GM15510 (cell line): Measurements from ENCODE around the gene DCLK1.

ENCODE experiments used
- POLR2A ChIP-seq: IDR thresholded peaks from 3 replicates; pipeline ENCODE4 v1.6.1; 2011; ENCODE audit warnings: borderline replicate concordance; ENCODE audit not compliant: insufficient read length; ENCODE audit errors: extremely low read depth

DCLK1 gene

DNA sequence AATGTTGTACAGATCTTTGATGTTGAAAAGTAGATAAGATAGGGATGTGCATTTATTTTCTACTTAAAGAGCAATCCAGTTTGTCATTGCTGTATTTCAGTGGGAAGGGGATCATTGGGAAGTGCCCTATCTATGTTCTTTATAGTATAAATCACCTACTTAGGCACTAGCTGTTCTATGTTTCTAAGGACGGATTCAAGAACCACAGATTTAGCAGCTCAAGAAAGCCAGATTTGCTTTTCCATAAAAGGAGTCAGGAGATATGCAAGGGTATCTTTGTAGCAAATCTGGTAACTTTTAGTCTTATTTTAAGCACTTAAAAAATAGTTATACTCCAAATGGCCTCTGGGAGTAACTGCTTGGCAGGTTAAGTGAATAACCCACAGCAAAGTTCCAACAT, 23.7 kb downstream of the DCLK1 start:
- no peak for TF ChIP-seq POLR2A

DNA sequence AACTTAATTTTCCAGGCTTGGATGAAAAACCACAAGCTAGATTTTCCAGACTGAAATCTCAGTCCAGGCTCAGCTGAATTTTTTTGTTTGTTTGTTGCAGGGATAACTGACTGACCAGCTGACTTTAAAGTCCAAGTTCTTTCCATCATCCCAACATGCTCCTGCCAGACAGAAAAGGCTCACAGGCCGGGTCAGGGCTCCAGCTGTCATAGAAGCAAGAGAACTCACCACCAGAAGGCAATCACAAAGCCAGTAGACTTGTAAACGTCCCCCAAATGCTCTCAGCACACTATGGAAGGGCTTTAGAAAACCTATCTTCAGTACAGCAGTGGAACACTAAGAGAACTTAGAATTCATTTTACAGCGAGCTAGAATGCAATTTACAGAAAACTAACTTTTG, 25.5 kb downstream of the DCLK1 start:
- no peak for TF ChIP-seq POLR2A

DNA sequence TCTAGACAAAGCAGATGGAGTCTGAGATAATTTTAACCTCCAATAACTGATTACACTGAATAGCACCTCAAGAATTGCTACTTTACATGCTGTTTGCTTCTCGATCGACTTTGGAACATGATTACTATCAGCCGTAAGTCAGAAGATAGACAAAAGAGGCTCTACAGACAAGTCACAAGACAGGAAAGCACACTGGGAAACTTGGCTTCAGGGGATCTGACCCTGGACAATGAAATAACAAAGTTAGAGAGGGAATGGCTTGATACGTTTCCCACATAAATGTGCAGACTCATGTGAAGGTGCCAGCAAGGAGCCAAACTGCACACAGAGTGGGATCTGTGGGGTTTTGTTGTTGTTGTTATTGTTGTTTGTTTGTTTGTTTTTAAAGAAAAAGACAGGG, 28.5 kb downstream of the DCLK1 start:
- no peak for TF ChIP-seq POLR2A

DNA sequence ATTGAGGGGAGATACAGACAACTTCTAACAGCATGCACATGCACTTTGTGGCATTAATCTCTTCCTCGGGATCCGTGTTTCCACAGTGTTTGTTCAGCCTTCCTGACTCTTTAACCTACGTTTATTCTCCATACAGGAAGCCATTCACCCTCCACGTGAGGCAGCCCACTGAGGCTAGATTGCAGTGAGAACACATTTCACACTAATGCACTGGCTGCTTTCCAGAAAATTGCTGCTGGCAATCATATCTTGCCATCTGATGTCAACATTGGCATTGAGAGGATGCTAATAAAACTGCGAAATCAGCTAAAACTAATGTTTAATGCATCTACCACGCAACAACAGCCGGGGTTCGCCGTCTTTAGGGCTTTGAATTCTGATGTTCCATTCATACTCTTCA, 30.0 kb downstream of the DCLK1 start:
- no peak for TF ChIP-seq POLR2A

DNA sequence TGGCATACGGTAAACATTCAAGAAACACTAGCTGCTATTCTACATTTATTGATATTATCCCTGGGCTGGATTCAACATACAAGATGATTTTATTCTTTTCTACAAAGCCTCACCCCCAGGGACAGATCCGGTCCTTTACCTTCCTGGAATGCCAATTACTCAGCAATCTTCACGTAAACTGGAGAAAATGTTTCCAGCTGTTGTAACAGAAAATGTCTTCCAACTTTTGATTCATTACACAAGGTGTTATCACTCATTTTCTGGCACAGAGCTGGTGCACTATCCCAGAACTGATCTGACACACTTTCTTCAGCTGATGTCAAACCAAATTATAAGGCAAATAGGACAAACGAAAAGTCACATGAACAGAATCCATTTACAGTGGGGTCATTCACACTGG, 33.1 kb downstream of the DCLK1 start:
- TF ChIP-seq POLR2A, result no peak

DNA sequence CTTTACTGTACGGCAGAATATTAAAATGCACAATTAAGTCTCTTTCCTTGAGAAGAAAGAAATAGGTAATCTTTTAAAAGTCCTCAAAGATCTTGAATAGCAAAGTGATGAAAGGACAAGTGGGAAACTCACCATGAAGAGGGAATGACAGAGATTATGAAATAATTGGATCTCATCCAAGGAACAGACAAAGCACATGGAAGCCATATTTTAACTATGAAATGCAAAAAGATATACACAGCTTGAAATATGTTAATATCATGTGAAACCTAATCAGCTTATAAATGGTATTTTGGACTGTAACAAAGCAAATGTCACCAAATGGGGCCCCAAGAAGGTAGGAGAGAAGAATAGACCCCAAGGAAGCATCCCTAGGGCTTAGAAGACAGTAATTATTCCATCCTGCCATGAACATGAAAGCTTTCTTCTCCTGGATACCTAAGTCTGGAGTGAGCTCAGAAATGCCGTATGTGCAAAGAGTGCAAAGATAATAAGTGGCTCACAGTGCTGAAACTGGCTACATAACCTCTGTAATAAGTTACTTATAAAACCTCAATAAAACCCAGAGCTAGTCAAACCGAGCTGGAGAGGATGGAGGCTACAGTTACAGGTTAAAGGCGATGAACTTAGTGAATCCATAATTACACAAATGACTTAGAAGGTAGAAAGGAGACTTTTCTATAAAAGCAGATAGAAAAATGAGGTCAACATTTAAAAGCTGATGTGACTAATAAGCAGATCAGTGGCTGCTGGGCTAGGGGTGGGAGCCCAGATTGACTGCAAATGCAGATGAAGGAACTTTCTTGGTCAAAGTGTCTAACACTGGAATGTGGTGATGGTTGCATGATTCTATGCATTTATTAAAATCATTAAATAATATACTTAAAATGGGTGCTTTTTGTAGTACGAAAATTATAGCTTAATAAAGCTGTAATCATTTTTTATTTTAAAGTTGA, 34.4 kb downstream of the DCLK1 start:
- no peak for TF ChIP-seq POLR2A

DNA sequence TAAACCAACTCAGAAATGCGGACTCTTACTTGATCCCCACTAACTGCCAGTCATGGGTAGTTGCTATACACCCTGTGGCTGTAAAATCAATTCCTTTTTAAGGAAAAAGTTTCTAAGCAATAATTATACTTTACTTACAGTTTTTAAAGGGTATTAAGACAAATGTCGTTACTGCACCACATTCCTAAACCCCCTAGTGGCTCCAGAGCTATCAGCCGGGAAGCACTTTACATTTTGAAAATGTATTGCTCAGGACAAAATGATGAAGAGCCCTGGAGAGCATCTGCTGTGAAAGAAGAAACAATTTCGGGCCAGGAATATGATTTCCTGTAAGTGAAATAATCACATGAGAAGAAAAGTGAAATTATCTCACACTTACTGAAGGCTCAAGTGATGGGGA, 36.7 kb downstream of the DCLK1 start:
- TF ChIP-seq POLR2A, result no peak

DNA sequence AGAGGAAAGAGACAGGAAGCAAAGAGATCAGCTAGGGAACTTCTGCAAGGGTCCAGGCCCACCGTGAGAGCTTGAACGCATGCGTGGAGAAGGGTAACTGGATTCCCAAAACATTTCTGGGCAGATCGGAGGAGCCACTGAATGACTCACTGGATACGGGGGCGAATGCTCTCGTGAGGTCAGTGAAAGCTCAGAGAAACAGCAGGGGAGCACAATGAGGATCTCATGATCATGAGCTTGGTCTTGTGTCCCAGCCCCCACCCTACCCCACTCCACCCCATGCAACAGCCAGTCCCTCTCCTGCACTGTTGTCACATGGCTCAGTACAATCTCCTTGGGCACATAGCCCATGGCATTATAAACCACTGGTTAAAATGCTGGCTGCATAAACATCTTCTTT, 40.6 kb downstream of the DCLK1 start:
- no peak for TF ChIP-seq POLR2A

DNA sequence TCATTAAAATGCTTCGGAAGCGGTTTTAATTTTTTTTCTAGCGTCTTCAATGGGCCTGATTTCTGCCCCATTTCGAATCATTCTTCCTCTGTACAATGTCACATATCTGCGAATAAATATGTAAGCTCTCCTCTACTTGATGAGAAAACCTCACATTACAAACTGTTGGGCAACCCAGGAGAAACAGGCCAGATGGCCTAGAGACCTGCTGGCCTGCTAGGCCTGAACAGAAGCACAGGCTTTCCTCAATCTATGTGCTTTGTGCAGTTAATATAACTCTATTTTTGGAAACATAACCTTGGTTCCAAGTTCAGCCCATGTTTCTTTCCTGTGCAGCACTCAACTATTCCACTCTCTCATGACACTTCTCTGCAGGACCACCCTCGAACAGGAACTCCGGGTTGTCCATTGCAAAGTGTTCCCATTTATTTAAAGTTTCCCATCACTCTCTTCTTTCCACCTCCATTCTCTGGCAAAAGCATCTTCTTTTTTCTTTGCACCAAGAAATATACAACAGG, 42.0 kb downstream of the DCLK1 start:
- no peak for TF ChIP-seq POLR2A

DNA sequence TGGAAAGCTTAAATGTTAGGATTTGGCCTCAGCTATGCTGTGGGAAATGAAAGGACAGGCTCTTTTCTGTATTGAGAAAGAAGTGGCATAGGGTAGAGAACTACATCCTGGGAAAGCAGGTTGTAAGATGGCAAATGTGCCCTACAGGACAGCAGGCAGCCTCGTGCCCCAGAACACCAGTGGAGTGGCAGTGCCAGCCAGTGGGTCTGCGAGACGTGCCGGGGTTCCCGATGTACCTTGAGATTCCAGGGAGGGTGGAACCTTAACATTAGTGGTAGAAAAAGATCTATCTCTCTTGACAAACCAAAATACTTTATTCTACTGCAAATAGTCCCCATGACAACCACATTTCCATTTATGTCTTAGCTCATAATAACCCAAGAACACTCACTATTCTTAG, 42.7 kb downstream of the DCLK1 start:
- TF ChIP-seq POLR2A, result no peak

DNA sequence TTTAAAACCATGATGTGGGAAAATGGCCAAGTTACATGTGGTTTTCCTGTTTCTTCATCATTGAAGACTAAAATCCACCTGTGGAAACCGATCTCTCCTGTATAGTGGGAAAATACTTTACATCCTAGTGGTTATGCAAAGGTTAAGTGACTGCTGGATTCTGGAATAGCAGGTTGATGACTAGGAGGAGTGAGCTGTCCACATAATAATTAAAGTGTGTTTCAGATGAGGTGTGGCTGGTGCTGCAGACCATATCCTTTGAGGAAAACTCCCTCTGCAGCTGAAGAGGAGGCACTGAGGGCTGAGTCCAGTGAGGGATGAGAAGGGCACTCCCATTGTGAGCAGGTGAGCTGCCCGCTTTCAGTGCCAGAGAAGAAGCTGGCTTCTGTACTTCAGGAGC, 43.2 kb downstream of the DCLK1 start:
- no peak for TF ChIP-seq POLR2A

DNA sequence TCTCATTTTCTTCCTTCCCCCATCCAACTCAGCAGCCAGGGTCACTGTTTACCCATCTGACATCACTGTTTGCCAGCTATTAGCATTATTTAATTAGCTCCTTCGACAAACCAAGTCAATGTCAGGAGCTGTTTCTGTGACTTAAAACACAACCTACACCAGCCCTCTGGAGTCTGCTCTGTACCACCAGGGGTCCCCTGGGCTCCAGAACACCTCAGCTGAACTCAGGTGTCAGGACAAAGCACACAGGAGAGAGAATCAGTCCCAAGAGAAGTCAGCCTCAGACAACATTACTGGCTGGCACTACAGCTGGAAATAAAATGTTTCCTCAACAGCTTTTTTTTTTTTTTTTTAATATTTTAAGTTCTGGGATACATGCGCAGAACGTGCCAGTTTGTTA, 45.1 kb downstream of the DCLK1 start:
- TF ChIP-seq POLR2A, result no peak

DNA sequence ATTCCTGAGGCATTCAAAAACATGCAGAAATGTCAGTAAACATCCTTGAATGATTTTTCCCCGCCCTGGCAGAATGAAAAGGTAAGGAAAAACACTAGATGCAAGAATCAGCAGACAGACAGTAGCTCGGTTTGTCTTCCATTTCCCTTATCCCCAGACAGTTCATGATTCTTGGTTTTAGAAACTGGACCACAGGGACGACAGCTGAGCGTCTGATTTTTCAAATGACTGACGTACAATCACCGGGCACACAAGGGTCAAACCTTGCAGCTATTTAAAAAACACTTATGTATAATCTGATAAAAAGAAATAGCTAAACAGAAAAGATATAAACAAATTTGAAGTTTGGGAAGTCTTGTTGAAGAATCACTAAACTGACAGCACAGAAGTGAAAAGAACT, 47.1 kb downstream of the DCLK1 start:
- TF ChIP-seq POLR2A, result no peak

DNA sequence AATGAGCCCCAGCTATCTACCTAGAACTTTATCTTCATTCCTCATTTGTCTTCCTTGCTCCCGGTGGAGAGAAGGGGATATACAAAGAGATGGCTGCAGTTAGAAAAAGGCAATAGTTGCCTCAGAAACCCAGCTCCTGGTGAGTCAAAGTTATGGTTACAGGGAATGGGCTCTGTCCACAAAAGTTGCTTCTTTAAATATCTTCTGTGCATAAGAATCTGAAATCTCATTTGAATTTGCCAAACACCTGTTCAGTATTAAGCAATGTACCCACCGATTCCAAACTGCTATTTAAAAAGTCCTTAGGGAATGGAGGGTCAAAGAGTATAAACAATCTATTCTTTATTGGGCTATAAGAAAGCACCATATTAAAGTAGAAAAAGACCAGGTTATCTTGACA, 48.4 kb downstream of the DCLK1 start:
- TF ChIP-seq POLR2A, result no peak

DNA sequence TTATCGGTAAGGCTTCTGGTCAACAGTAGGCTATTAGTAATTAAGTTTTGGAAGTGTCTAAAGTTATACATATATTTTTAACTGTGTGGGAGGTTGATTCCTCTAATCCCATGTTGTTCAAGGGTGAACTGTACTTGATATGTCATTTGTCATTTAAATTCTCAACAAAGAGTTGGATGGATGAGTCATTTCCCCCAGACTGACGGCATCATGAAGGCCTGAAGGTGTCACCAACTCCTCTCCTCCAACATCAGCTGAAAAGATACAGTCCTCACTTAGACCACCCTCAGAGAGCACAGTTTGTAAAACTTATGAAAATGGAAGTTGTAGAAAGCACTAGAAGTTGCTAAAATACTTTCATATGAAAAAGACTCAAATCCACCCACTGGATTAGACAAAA, 48.8 kb downstream of the DCLK1 start:
- no peak for TF ChIP-seq POLR2A

DNA sequence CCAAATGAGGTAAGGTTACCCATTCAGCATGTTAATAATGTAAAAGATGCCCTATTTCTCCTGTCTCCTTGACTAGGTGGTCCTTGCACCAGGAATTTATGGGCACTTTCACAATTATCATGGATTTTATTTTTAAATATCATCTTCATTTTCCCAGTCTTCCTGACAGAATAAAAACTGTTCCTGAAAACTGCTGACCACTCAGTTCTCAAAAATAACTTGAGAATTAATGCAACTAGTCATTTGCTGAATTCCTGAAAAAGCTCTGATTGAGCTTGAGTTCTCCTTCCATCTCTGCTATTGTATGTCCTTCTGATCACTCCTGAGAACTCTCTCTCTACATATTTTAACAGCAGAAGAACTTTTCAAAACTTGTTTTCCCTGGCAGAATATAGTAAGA, 55.0 kb downstream of the DCLK1 start:
- TF ChIP-seq POLR2A, result no peak
